ENCODE results near the gene RIOX2.

RIOX2 gene

DNA sequence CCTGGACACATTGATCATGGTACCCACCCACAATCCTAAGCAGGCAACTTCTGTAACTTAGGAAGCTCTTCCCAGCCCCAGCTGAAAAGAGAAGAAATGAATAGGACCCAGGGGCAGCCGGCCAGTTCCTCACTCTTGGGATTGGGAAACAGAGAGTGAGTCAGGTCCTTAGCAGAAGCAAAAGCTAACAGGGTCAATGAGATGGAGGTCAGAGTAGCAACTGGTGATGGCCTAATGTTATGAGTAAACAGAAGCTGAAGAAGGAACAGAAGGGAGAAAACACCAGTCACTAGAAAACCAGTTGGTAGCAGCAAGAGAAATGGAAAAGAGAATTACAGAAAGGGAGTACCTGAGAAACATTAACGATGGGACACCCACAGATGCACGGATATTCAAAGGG is 20.0 kb downstream of the RIOX2 start:
- no peak for DNase-seq (ENCODE audit: low read depth)
- TF ChIP-seq, protein P1, sequence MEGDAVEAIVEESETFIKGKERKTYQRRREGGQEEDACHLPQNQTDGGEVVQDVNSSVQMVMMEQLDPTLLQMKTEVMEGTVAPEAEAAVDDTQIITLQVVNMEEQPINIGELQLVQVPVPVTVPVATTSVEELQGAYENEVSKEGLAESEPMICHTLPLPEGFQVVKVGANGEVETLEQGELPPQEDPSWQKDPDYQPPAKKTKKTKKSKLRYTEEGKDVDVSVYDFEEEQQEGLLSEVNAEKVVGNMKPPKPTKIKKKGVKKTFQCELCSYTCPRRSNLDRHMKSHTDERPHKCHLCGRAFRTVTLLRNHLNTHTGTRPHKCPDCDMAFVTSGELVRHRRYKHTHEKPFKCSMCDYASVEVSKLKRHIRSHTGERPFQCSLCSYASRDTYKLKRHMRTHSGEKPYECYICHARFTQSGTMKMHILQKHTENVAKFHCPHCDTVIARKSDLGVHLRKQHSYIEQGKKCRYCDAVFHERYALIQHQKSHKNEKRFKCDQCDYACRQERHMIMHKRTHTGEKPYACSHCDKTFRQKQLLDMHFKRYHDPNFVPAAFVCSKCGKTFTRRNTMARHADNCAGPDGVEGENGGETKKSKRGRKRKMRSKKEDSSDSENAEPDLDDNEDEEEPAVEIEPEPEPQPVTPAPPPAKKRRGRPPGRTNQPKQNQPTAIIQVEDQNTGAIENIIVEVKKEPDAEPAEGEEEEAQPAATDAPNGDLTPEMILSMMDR (IDR thresholded peaks at IDR 0.05; ENCODE audit: low read depth, low read length, missing control alignments) = no peak
- no peak overlapping the region for H3K4me3 ChIP-seq (ENCODE audit: low read depth, low read length)
- in situ Hi-C loops (cut with HindIII; ENCODE audit: low sequenced_read_pairs) = no loop called here

DNA sequence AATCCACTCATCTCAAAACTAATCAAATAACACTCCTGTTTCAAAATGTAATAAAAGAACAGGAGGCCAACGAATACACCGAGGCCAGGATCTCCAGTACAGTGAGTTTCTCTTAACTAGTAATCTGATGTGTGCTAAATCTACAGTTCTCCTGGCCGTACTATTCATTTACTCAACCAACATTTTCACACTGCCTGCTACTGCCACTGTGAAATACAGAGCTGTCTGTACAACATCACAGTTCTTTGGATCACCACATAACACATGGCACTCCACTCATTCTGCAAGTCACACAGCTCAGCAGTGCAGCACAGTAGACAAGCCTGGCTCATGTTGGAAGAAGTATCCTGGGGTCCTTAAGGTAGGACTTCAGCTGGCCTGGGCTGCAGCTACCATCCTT is 21.9 kb downstream of the RIOX2 start:
- in situ Hi-C loops (cut with HindIII; ENCODE audit: low sequenced_read_pairs) = no loop called here
- TF ChIP-seq, protein P1 (IDR thresholded peaks at IDR 0.05; ENCODE audit: low read depth, low read length, missing control alignments) = no peak
- DNase-seq (ENCODE audit: low read depth) = no peak
- H3K4me3 ChIP-seq (ENCODE audit: low read depth, low read length) = no peak overlapping the region

DNA sequence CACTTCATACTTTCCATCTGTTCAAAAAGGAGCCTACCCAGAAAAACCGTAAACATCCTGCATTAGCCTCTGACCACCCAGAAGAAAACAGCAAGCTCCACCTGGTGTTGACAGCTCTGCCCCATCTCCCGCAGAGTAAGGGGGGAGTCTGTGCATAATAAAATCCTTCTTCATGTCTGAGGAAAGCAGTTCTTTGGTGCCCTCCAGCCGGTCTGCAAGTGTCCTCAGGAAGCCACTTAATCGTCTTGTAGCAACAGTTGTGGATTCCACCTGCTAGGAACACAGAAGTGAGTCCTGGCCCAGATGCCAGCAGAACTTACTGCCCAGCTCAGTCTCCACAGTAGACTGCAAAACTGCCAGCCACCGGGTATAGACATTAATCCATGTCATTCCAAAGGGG is 22.5 kb downstream of the RIOX2 start:
- no peak overlapping the region for H3K4me3 ChIP-seq (ENCODE audit: low read depth, low read length)
- TF ChIP-seq, protein P1 (IDR thresholded peaks at IDR 0.05; ENCODE audit: low read depth, low read length, missing control alignments) = no peak
- in situ Hi-C loops (cut with HindIII; ENCODE audit: low sequenced_read_pairs) = no loop called here
- DNase-seq (ENCODE audit: low read depth) = no peak

DNA sequence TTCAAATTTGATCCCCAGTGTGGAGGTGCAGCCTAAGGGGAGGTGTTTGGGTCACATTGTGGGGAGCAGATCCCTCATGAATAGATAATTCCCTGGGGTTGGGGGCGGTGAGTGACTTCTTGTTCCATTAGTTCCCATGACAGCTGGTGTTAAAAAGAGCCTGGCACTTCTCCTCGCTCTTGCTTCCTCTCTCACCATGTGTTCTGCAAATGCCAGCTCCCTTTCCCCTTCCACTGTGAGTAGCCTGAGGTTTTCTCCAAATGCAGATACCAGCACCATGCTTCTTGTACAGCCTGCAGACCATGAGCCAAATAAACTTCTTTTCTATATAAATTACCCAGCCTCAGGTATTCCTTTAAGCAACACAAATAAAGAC is 23.1 kb downstream of the RIOX2 start:
- no peak overlapping the region for H3K4me3 ChIP-seq (ENCODE audit: low read depth, low read length)
- in situ Hi-C loops (cut with HindIII; ENCODE audit: low sequenced_read_pairs) = no loop called here
- no peak for DNase-seq (ENCODE audit: low read depth)
- TF ChIP-seq, protein P1 (IDR thresholded peaks at IDR 0.05; ENCODE audit: low read depth, low read length, missing control alignments) = no peak

DNA sequence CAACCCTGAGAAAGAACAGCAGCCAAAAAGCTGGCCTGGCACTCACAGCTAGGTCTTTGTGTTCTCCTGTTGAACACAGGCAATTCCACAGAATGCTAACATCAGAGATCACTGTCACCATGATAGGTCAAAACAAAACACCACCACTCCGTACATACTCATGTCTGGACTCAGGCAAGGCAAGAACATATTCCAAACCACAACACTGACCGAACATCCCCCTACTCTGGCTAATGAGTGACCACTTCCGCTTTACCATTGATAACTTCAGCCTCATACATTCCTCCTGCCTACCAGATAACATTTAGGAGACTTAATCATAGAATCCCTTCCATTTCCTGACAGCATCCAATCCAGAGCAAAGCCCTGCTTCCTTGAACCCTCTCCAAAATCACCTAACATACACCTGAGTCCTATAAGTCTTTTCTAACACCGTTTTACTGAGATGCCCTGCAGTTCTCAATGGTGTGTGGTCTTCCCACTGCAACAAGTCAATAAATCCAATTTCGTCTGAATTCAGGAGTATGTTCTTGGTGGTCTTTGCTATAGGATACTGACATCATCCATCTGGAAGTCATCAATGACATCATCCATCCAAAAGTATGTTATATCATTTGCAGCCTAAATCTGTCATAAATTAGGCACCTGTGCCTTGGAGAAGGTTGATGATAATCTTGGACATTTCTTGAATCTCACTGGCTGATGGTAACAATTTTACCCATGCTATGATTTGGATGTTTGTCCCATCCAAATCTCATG is 23.7 kb downstream of the RIOX2 start:
- no peak overlapping the region for H3K4me3 ChIP-seq (ENCODE audit: low read depth, low read length)
- TF ChIP-seq, protein P1 (IDR thresholded peaks at IDR 0.05; ENCODE audit: low read depth, low read length, missing control alignments) = no peak
- no peak for DNase-seq (ENCODE audit: low read depth)
- in situ Hi-C loops (cut with HindIII; ENCODE audit: low sequenced_read_pairs) = no loop called here

DNA sequence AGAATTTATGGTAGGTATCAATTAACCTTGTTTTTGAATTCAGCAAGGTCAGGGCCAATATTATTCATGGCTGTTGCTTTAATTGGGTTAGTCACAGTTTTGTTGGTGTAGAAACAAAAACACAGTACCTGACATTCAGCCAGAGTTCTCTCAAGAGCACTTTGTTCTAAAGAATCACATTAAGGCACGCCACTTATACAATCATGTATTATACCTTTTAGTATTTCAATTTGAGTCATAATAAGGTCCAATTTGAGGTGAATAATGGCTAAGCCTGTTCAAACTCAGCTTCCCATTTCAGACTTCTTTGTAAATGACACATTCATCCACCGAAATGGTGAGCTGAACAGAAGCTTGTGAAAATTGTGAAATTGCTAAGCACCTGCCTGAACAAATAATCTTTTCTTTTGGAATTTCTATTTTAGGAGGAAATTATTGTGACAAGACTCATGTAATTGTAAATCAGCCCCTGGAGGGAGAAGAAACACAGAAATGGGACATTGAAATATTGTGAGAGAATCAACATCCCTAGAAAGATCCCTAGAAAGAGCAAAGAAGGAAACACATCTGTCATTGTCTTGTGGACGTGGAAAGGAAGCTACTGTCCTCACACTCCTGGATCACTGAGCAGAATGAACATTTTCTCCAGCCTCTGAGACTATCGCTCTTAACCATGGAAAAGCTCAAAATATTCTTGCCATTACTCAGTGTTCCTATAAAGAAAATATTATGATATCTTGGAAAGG is 29.3 kb downstream of the RIOX2 start:
- TF ChIP-seq, protein P1 (IDR thresholded peaks at IDR 0.05; ENCODE audit: low read depth, low read length, missing control alignments) = no peak
- H3K4me3 ChIP-seq (ENCODE audit: low read depth, low read length) = no peak overlapping the region
- no peak for DNase-seq (ENCODE audit: low read depth)
- in situ Hi-C loops (cut with HindIII; ENCODE audit: low sequenced_read_pairs) = no loop called here
